Smooth muscle cell of trachea (primary cell): Measurements from ENCODE around the gene MORN2. TPM values are rescaled to one million over a fixed set of nuclear protein-coding genes. Genes with fewer than 3 reads are reported as not detected.

Experiments used
- total RNA-seq: library from RNA; depleted of rRNA; stranded (reverse); fragments of >200 nt; gene quantifications from 2 replicates; pipeline ENCODE4 v1.2.1, GENCODE V29; 2014

MORN2 gene
- total RNA-seq: 10.8 and 27.3 TPM in 2 replicates

DNA sequence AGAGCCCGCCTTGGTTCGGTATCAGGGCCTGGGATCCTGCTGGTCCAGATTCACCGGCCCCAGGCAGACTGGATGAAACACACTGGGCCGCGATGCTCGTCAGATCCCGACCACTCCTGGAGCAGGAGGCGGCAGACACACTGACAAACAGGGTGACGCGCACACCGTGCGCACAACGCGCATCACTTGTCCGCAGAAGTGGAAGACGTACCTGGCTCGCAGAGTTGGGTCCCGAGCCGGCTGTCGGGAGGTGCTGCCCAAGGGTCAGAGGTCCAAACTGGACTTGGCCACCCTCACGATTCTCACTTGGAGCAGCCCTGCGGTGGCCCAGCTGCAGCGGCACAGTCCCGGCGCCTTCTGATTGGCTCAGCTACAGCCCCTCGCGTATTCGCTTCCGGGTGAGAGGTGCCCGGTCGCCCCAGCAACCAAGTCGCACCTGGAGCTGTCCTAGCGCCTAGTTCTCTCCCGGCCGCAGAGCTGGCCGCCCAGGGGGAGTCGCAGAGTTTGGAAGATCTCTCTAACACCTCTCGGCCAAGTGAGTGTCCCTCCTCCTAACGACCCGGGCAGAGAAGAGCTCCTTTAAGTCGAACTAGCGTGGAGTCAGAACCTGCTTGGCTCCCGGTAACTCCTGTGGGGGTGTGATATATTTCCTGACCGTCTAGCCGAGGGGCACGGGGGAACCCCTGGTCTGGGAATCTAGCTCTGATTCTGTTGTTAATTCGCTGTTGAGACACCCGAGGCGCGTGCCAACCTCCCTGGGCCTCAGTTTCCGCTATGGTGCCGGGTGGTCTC lies at the start of gene MORN2, which contains the start of gene DHX57:
Gene MORN2, plus strand, starts transcription at position 401 of the 792 bp plus-strand sequence.
Gene DHX57, minus strand, starts transcription at position 359 of the 792 bp plus-strand sequence. CDS start 7,529 bp downstream, outside the sequence.

GRCh38 chr2:38889575-38889974 lies 13.8 kb downstream of the MORN2 start, which contains the start of gene ARHGEF33:
ARHGEF33 (plus strand) TSS chr2:38889875; CDS start chr2:38919448, 29,573 bp downstream.

Other genes starting within 250 kb of the MORN2 start
- gene GALM, start 209.9 kb upstream of the MORN2 start, total RNA-seq: 64.7 and 64.8 TPM in 2 replicates
- 93.5 and 151 TPM in 2 replicates for gene SRSF7, start 124.6 kb upstream of the MORN2 start, total RNA-seq
- gene GEMIN6, start 97.8 kb upstream of the MORN2 start, total RNA-seq: 9.4 and 10.2 TPM in 2 replicates
- 20.3 and 40.3 TPM in 2 replicates for gene DHX57, start within 50 bp of the MORN2 start, total RNA-seq
- 0.29 and 0.33 TPM in 2 replicates for gene ARHGEF33, start 13.9 kb downstream of the MORN2 start, total RNA-seq
- 23.5 and 30.0 TPM in 2 replicates for gene SOS1, start 245.1 kb downstream of the MORN2 start, total RNA-seq